ENCODE measurements around the gene HOMEZ.

HOMEZ gene

GRCh38 chr14:23307687-23308644, 22.0 kb upstream of the HOMEZ start:
- no peak for DNase-seq

- no peak for DNase-seq
These were observed 21.2 kb upstream of the HOMEZ start for GRCh38 chr14:23307146-23307530.

- peak; percentile 89 for DNase-seq
These were observed 20.6 kb upstream of the HOMEZ start, which contains the start of gene BCL2L2 for GRCh38 chr14:23306412-23307145. Gene BCL2L2 (plus strand): TSS chr14:23306833. CDS start chr14:23307768, 935 bp downstream.

GRCh38 chr14:23302290-23303225, 16.6 kb upstream of the HOMEZ start, which contains the start of gene PPP1R3E:
Gene PPP1R3E (minus strand): TSS chr14:23302859. CDS start chr14:23302576, 283 bp downstream.
- peak; percentile 89 for DNase-seq

GRCh38 chr14:23301969-23302289, 16.0 kb upstream of the HOMEZ start:
- DNase-seq: no peak

GRCh38 chr14:23301288-23301968, 15.5 kb upstream of the HOMEZ start:
- peak; percentile 99 for DNase-seq

- no peak for DNase-seq
These were observed 14.8 kb upstream of the HOMEZ start for GRCh38 chr14:23300687-23301223.

- DNase-seq: no peak
These were observed 14.2 kb upstream of the HOMEZ start for GRCh38 chr14:23299986-23300686.

- DNase-seq: peak; percentile 7
These were observed 13.5 kb upstream of the HOMEZ start for GRCh38 chr14:23299211-23299957.

- no peak for DNase-seq
These were observed 11.8 kb upstream of the HOMEZ start for GRCh38 chr14:23297611-23298277.

GRCh38 chr14:23297096-23297495, 11.2 kb upstream of the HOMEZ start:
- no peak for DNase-seq

- DNase-seq: no peak
These were observed 10.3 kb upstream of the HOMEZ start for GRCh38 chr14:23296012-23296777.

GRCh38 chr14:23294734-23295561, 9.0 kb upstream of the HOMEZ start:
- peak; percentile 54 for DNase-seq

- DNase-seq: no peak
These were observed 1.1 kb upstream of the HOMEZ start for GRCh38 chr14:23286902-23287479.

- peak; percentile 45 for DNase-seq
These were observed 357 bp downstream of the HOMEZ start for GRCh38 chr14:23285530-23286019.

GRCh38 chr14:23284654-23285529, 1.0 kb downstream of the HOMEZ start:
- no peak for DNase-seq
